Neural cell (in vitro differentiated cells): ENCODE results near the gene RNF181.

Experiments
- CTCF ChIP-seq: fragments of 450-650 bp; IDR thresholded peaks from 2 replicates; pipeline ENCODE4 v1.5.1; 2014; ENCODE audit warnings: antibody characterized with exemption, mild to moderate bottlenecking, moderate library complexity; ENCODE audit not compliant: poor library complexity, severe bottlenecking
- POLR2AphosphoS5 ChIP-seq: IDR thresholded peaks from 2 replicates; pipeline ENCODE4 v1.6.1; 2012

GRCh38 chr2:85585781-85586105 lies 9.8 kb upstream of the RNF181 start:
- TF ChIP-seq POLR2AphosphoS5 (no peak), CTCF (no peak)
